ENCODE results near the gene SPHK1. TPM values are rescaled to one million over a fixed set of nuclear protein-coding genes. Genes with fewer than 3 reads are reported as not detected.

The SPHK1 gene
- total RNA-seq, 1 experiment from 2014 or later: 18.2 TPM

GRCh38 chr17:76422406-76422805 lies 38.0 kb downstream of the SPHK1 start:
- no TSS peak for BruUV-seq (replicated peaks)
- no peaks in the 10 kb centered on the region for H3K27me3 ChIP-seq (ENCODE audit: control insufficient read depth, insufficient read depth, low read length)
- no peaks in the 10 kb centered on the region for H3K9me3 ChIP-seq (ENCODE audit: control insufficient read depth, insufficient read depth, low read depth, low read length)
- TF ChIP-seq POLR2AphosphoS5 (IDR thresholded peaks at IDR 0.05; ENCODE audit: low read depth, low read length) (no peak), CTCF (IDR thresholded peaks at IDR 0.05) (no peak), SIN3A (IDR thresholded peaks at IDR 0.05; ENCODE audit: borderline replicate concordance, insufficient read depth, low read depth, low read length) (no peak), REST (IDR thresholded peaks at IDR 0.05; ENCODE audit: insufficient read depth in 1 of 2, low read depth in 2 of 2, low read length in 1 of 2) (no peak), TCF7L2 (IDR thresholded peaks at IDR 0.05; ENCODE audit: low read depth, low read length) (no peak)
- ChIA-PET POLR2A (interaction anchor here (0.6 kb wide), 1 partner anchor 28 kb away, joined by 9 read pairs; no protein-coding TSS in a partner anchor), CTCF (no interaction called here)
- no peak overlapping the region for H3K27ac ChIP-seq (ENCODE audit: low read length)
- no peak for ATAC-seq
- DNase-seq (ENCODE audit: low read depth, low spot score): no peak
- intact Hi-C loops (cut with micrococcal nuclease; ENCODE audit: unreplicated experiment) (no loop called here), in situ Hi-C loops (cut with HindIII; ENCODE audit: low pct_unique_long_range_greater_than_20kb, low sequenced_read_pairs) (no loop called here)
- H3K4me1 ChIP-seq (ENCODE audit: control insufficient read depth, insufficient read depth, low read length): no peaks in the 10 kb centered on the region; the same call in 1 of the 2 replicates
- H3K4me3 ChIP-seq (ENCODE audit: low read depth in 2 of 2, low read length in 2 of 2): no peak overlapping the region
- no peaks in the 10 kb centered on the region for H3K36me3 ChIP-seq (ENCODE audit: control insufficient read depth, insufficient read depth, low read length)

GRCh38 chr17:76422860-76423259 lies 38.5 kb downstream of the SPHK1 start:
- no peak overlapping the region for H3K4me3 ChIP-seq (ENCODE audit: low read depth in 2 of 2, low read length in 2 of 2)
- ChIA-PET POLR2A (no interaction called here), CTCF (no interaction called here)
- no peaks in the 10 kb centered on the region; the same call in 1 of the 2 replicates for H3K4me1 ChIP-seq (ENCODE audit: control insufficient read depth, insufficient read depth, low read length)
- TF ChIP-seq SIN3A (IDR thresholded peaks at IDR 0.05; ENCODE audit: borderline replicate concordance, insufficient read depth, low read depth, low read length): no peak
- TF ChIP-seq CTCF (IDR thresholded peaks at IDR 0.05): no peak
- no peak for TF ChIP-seq POLR2AphosphoS5 (IDR thresholded peaks at IDR 0.05; ENCODE audit: low read depth, low read length)
- no peak for ATAC-seq
- no peak overlapping the region for H3K27ac ChIP-seq (ENCODE audit: low read length)
- H3K27me3 ChIP-seq (ENCODE audit: control insufficient read depth, insufficient read depth, low read length): no peaks in the 10 kb centered on the region
- no peaks in the 10 kb centered on the region for H3K9me3 ChIP-seq (ENCODE audit: control insufficient read depth, insufficient read depth, low read depth, low read length)
- in situ Hi-C loops (cut with HindIII; ENCODE audit: low pct_unique_long_range_greater_than_20kb, low sequenced_read_pairs) (no loop called here), intact Hi-C loops (cut with micrococcal nuclease; ENCODE audit: unreplicated experiment) (no loop called here)
- H3K36me3 ChIP-seq (ENCODE audit: control insufficient read depth, insufficient read depth, low read length): no peaks in the 10 kb centered on the region
- no peak for DNase-seq (ENCODE audit: low read depth, low spot score)
- BruUV-seq (replicated peaks): no TSS peak

All from Panc1 (cell line).